Osteocyte (in vitro differentiated cells): ENCODE measurements around the gene CGNL1. TPM values are rescaled to one million over a fixed set of nuclear protein-coding genes. Genes with fewer than 3 reads are reported as not detected.

ENCODE experiments used
- DNase-seq: peaks from one replicate; pipeline ENCODE4 v3.0.0; 2021; ENCODE audit warnings: mixed read lengths; ENCODE audit not compliant: unreplicated experiment; ENCODE audit errors: extremely low spot score
- H3K27ac Mint-ChIP-seq: one replicate; pipeline ENCODE4 v1.8.0; 2021; ENCODE audit warnings: mild to moderate bottlenecking, mixed read lengths; ENCODE audit not compliant: unreplicated experiment
- H3K27me3 Mint-ChIP-seq: one replicate; pipeline ENCODE4 v1.8.0; 2021; ENCODE audit warnings: mixed read lengths; ENCODE audit not compliant: unreplicated experiment
- H3K36me3 Mint-ChIP-seq: one replicate; pipeline ENCODE4 v1.8.0; 2021; ENCODE audit warnings: mixed read lengths; ENCODE audit not compliant: unreplicated experiment
- H3K4me1 Mint-ChIP-seq: one replicate; pipeline ENCODE4 v1.8.0; 2021; ENCODE audit warnings: mixed read lengths; ENCODE audit not compliant: unreplicated experiment
- H3K4me3 Mint-ChIP-seq: one replicate; pipeline ENCODE4 v1.8.0; 2021; ENCODE audit warnings: mild to moderate bottlenecking, moderate library complexity, mixed read lengths; ENCODE audit not compliant: unreplicated experiment
- H3K9me3 Mint-ChIP-seq: one replicate; pipeline ENCODE4 v1.8.0; 2021; ENCODE audit warnings: mixed read lengths; ENCODE audit not compliant: unreplicated experiment
- total RNA-seq: library from RNA; stranded (reverse); gene quantifications from 2 replicates; pipeline ENCODE4 v1.2.1, GENCODE V29; 2021
- TF ChIP-seq, protein P1 (sequence below): fragments of 200-600 bp; sonication (generic); IDR thresholded peaks from 2 replicates; pipeline ENCODE4 v1.5.0; 2021; ENCODE audit warnings: antibody characterized with exemption, mild to moderate bottlenecking, moderate library complexity

CGNL1 gene
- total RNA-seq, 1 donor from 2014 or later = 6.2 TPM

DNA sequence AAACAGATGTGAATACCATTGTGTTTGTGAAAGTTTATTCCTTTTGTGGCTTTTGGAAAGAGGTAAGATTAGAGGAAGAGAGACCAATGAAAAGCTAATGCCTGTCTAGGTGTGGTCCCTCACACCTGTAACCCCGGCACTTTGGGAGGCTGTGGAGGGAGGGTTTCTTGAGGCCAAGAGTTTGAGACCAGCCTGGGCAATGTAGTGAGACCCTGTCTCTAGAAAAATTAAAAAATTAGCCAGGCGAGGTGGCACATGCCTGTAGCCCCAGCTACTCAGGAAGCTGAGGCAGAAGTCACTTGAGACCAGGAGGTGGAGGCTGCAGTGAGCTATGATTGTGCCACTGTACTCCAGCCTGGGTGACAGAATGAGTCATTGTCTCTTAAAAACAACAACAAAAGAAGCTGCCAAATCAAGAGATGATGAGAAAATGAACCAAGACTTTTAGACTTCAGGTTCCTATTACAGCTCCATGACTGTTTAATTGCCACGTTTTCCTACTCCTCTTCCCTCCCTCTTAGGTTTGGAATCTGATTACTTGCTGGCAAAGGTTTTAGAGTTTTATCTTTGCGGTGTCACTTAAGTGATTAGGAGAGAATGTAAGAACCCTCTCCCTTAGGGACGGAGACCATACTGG is 68.7 kb downstream of the CGNL1 start:
- Mint-ChIP-seq H3K27ac (no peak overlapping the region), H3K27me3 (peaks cover 10% of the 10 kb centered on the region), H3K4me3 (no peak overlapping the region), H3K4me1 (peaks cover 23% of the 10 kb centered on the region), H3K9me3 (no peaks in the 10 kb centered on the region), H3K36me3 (peaks cover 2% of the 10 kb centered on the region)
- TF ChIP-seq, protein P1, sequence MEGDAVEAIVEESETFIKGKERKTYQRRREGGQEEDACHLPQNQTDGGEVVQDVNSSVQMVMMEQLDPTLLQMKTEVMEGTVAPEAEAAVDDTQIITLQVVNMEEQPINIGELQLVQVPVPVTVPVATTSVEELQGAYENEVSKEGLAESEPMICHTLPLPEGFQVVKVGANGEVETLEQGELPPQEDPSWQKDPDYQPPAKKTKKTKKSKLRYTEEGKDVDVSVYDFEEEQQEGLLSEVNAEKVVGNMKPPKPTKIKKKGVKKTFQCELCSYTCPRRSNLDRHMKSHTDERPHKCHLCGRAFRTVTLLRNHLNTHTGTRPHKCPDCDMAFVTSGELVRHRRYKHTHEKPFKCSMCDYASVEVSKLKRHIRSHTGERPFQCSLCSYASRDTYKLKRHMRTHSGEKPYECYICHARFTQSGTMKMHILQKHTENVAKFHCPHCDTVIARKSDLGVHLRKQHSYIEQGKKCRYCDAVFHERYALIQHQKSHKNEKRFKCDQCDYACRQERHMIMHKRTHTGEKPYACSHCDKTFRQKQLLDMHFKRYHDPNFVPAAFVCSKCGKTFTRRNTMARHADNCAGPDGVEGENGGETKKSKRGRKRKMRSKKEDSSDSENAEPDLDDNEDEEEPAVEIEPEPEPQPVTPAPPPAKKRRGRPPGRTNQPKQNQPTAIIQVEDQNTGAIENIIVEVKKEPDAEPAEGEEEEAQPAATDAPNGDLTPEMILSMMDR = no peak
- no peak for DNase-seq

DNA sequence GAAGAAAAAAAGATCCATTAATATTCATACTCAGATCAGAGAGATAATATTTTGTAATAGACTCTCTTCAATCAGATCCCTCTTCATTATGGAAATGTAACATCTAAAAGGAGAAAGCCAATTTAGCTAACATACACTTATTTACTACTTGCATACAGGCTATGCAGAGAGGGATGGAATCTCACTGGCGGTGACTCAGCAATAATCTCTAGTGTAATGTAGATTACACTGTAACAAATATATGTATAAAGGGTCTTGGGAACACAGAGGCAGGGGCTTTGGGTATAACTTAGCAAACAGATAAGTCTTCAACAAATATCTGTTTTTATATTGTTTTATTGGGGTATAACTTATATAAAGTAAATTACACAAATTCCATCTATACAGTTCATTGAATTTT is 69.6 kb downstream of the CGNL1 start:
- H3K27ac Mint-ChIP-seq = no peak overlapping the region
- TF ChIP-seq, protein P1 = no peak
- peaks cover 2% of the 10 kb centered on the region for H3K36me3 Mint-ChIP-seq
- no peaks in the 10 kb centered on the region for H3K9me3 Mint-ChIP-seq
- DNase-seq = no peak
- peaks cover 10% of the 10 kb centered on the region for H3K27me3 Mint-ChIP-seq
- peaks cover 18% of the 10 kb centered on the region for H3K4me1 Mint-ChIP-seq
- no peak overlapping the region for H3K4me3 Mint-ChIP-seq

DNA sequence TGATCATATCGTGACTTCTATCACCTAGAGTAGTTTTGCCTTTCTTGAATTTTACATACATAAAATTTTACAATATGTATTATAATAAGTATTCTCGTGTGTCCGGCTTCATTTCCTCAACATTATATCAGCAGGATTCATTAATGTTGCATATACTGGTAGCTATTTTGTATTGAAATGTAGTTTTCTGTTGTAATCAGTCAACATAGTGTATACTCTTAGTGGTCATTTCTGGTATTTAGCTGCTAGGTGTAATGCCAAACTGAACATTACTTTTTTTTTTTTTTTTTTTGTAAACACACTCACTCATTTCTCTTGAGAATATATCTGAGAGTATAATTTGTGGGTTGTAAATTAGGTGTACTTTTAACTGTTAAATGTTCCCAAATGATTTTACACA is 70.1 kb downstream of the CGNL1 start:
- peaks cover 10% of the 10 kb centered on the region for H3K27me3 Mint-ChIP-seq
- no peaks in the 10 kb centered on the region for H3K9me3 Mint-ChIP-seq
- H3K4me3 Mint-ChIP-seq = no peak overlapping the region
- DNase-seq = no peak
- H3K4me1 Mint-ChIP-seq = peaks cover 19% of the 10 kb centered on the region
- H3K27ac Mint-ChIP-seq = no peak overlapping the region
- H3K36me3 Mint-ChIP-seq = peaks cover 2% of the 10 kb centered on the region
- TF ChIP-seq, protein P1 = no peak

DNA sequence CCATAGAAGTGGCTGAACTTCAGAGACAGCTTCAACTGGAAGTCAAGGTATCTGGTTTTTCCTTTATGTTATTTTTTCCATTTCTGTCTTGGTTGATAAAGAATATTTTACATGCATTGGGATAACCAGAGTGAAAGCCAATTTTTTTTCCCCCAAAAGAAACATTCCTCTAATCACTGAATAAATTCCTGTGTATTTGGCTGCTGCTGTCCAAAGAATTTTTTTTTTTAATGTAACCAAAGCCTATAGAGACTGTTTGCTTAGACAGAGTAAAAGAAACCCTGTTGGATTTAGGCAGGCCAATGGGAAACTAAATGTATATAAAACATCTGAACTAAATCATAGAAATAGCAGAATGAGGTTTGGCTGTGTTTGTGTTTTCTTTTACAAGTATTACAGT is 75.2 kb downstream of the CGNL1 start:
- Mint-ChIP-seq H3K27ac (no peak overlapping the region), H3K36me3 (peaks cover 5% of the 10 kb centered on the region), H3K4me1 (peaks cover 16% of the 10 kb centered on the region), H3K4me3 (no peak overlapping the region), H3K9me3 (no peaks in the 10 kb centered on the region), H3K27me3 (peaks cover 23% of the 10 kb centered on the region)
- DNase-seq = no peak
- TF ChIP-seq, protein P1 = no peak

DNA sequence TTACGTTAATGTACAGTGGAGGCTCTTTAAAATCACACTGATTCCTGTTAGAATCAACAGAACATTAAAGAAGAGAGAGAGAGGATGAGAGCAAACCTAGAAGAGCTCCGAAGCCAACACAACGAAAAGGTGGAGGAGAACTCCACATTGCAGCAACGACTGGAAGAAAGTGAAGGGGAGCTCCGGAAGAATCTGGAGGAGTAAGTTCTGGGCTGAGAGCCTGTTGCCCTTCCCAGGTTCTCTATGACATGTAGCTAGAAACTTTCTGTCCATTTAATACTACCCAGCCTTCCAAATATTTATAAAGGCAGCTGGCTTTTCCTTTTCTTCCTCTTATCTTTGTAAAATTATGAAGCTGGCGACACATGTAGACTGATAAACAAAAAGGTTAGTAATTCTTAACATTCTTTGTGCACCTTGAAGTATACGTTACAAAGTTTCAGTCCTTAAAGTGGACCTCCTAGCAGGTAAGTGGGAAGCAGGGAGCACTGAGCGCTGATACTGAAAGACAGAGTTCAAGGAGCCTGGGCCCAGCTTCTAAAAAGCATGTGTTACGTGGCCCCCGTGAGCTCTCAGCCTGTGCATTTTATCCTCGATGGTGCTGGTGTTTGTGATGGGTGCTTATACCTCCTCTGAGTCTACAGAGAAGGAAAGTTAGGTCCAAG is 75.9 kb downstream of the CGNL1 start:
- H3K4me3 Mint-ChIP-seq = no peak overlapping the region
- TF ChIP-seq, protein P1 = no peak
- no peaks in the 10 kb centered on the region for H3K9me3 Mint-ChIP-seq
- H3K4me1 Mint-ChIP-seq = peaks cover 16% of the 10 kb centered on the region
- H3K27me3 Mint-ChIP-seq = peaks cover 23% of the 10 kb centered on the region
- H3K27ac Mint-ChIP-seq = no peak overlapping the region
- peaks cover 5% of the 10 kb centered on the region for H3K36me3 Mint-ChIP-seq
- no peak for DNase-seq
